B cell (primary cell): Measurements from ENCODE around the gene NTPCR. TPM values are rescaled to one million over a fixed set of nuclear protein-coding genes. Genes with fewer than 3 reads are reported as not detected.

ENCODE experiments used
- ATAC-seq: fragments of 200-7000 bp; cut with Tn5 transposase; one replicate; pipeline ENCODE4 v1.10.0; 2021; ENCODE audit warnings: low read depth, mild to moderate bottlenecking, moderate number of reproducible peaks, moderate library complexity
- CTCF ChIA-PET: fragments of 350-600 bp; sonication (Branson Sonifier 250); formaldehyde crosslinking; loops from one replicate; lab custom pipeline; 2021; ENCODE audit warnings: antibody characterized with exemption, inconsistent platforms; lab: Charles Lee
- POLR2A ChIA-PET: fragments of 350-600 bp; sonication (Branson Sonifier 250); formaldehyde crosslinking; loops from one replicate; lab custom pipeline; 2021; ENCODE audit warnings: antibody characterized with exemption; lab: Charles Lee
- DNase-seq: peaks from one replicate; pipeline ENCODE4 v3.0.0; 2013
- H2AFZ ChIP-seq: 2 replicates; pipeline ENCODE4 v1.6.1; 2012; ENCODE audit warnings: mild to moderate bottlenecking, low read depth, low read length; ENCODE audit not compliant: insufficient read depth, poor library complexity, severe bottlenecking
- H3K27ac ChIP-seq, 2 donors: 1 replicate in 1 of 2; 2 replicates in 1 of 2; pipeline ENCODE4 v1.5.1; 2012 to 2013; ENCODE audit warnings: low read length in 2 of 2, mild to moderate bottlenecking in 2 of 2, moderate library complexity in 1 of 2
- H3K27me3 ChIP-seq, 4 experiments: fragments of 200-600 bp in 1 of 4; sonication (generic) in 1 of 4; replicated peaks in 1 of 4; 1 replicate in 2 of 4; 2 replicates in 2 of 4; pipeline versions ENCODE4 v1.6.1 to v1.7.0; 2013 to 2016; ENCODE audit warnings: low read length in 3 of 4, mild to moderate bottlenecking in 2 of 4, mixed read lengths in 1 of 4, moderate library complexity in 1 of 4; ENCODE audit not compliant: insufficient read depth in 4 of 4, control insufficient read depth in 3 of 4; ENCODE audit errors: control extremely low read depth in 1 of 4
- H3K36me3 ChIP-seq, 2 experiments: replicated peaks in 1 of 2; 1 replicate in 1 of 2; 2 replicates in 1 of 2; pipeline versions ENCODE4 v1.6.1 to v1.7.1; 2013; ENCODE audit warnings: low read length in 1 of 2; ENCODE audit not compliant: insufficient read depth in 2 of 2, control insufficient read depth in 1 of 2; ENCODE audit errors: control extremely low read depth in 1 of 2, extremely low read depth in 1 of 2
- H3K4me1 ChIP-seq, 2 donors: fragments of 200-600 bp in 1 of 2; sonication (generic) in 1 of 2; 1 replicate in 1 of 2; 2 replicates in 1 of 2; pipeline versions ENCODE4 v1.5.1 to v1.6.1; 2013 to 2017; ENCODE audit warnings: low read length in 2 of 2; ENCODE audit not compliant: control insufficient read depth in 2 of 2, insufficient read depth in 2 of 2
- H3K4me2 ChIP-seq: replicated peaks from 2 replicates; pipeline ENCODE3; 2012; ENCODE audit warnings: mild to moderate bottlenecking, low read depth, low read length; ENCODE audit not compliant: poor library complexity, severe bottlenecking
- H3K4me3 ChIP-seq, 5 experiments: fragments of 200-600 bp in 1 of 5; sonication (generic) in 1 of 5; 1 replicate in 3 of 5; 2 replicates in 2 of 5; pipeline versions ENCODE4 v1.5.1 to v1.7.0; 2011 to 2016; ENCODE audit warnings: low read length in 4 of 5, mild to moderate bottlenecking in 4 of 5, low read depth in 2 of 5, control low read depth in 1 of 5, moderate library complexity in 1 of 5; ENCODE audit not compliant: insufficient read depth in 1 of 5; ENCODE audit errors: control extremely low read depth in 1 of 5, extremely low read depth in 1 of 5
- H3K79me2 ChIP-seq: fragments of 200-600 bp; sonication (generic); one replicate; pipeline ENCODE4 v1.6.0; 2016; ENCODE audit warnings: low read length; ENCODE audit not compliant: control insufficient read depth, insufficient read depth
- H3K9ac ChIP-seq: fragments of 200-600 bp; sonication (generic); 2 replicates; pipeline ENCODE4 v1.6.1; 2017; ENCODE audit warnings: mild to moderate bottlenecking, low read length, moderate library complexity
- H3K9me3 ChIP-seq, 3 donors: one replicate each; pipeline versions ENCODE4 v1.6.1 to v1.7.1; 2013; ENCODE audit warnings: low read length in 2 of 3; ENCODE audit not compliant: control insufficient read depth in 2 of 3, insufficient read depth in 1 of 3; ENCODE audit errors: control extremely low read depth in 1 of 3
- H4K20me1 ChIP-seq: 2 replicates; pipeline ENCODE4 v1.6.0; 2012; ENCODE audit warnings: mild to moderate bottlenecking, low read length; ENCODE audit not compliant: insufficient read depth, control insufficient read depth, poor library complexity, severe bottlenecking
- H3K27ac Mint-ChIP-seq: one replicate; pipeline ENCODE4 v1.8.0; 2021; ENCODE audit warnings: mixed read lengths
- H3K27me3 Mint-ChIP-seq: one replicate; pipeline ENCODE4 v1.8.0; 2021; ENCODE audit warnings: mixed read lengths
- H3K4me1 Mint-ChIP-seq: one replicate; pipeline ENCODE4 v1.8.0; 2021; ENCODE audit warnings: mixed read lengths
- H3K4me3 Mint-ChIP-seq: one replicate; pipeline ENCODE4 v1.8.0; 2021; ENCODE audit warnings: mixed read lengths
- H3K9me3 Mint-ChIP-seq: one replicate; pipeline ENCODE4 v1.8.0; 2022; ENCODE audit warnings: mixed read lengths; ENCODE audit not compliant: insufficient read depth
- CTCF ChIP-seq: fragments of 200-600 bp; IDR thresholded peaks from one replicate; pipeline ENCODE4 v1.8.0; 2022; ENCODE audit warnings: antibody characterized with exemption, mild to moderate bottlenecking
- EZH2 ChIP-seq: IDR thresholded peaks from 2 replicates; pipeline ENCODE4 v1.6.1; 2012; ENCODE audit warnings: borderline replicate concordance, low read depth, mild to moderate bottlenecking, moderate library complexity, low read length; ENCODE audit not compliant: insufficient read depth, poor library complexity, severe bottlenecking
- WGBS: methylation state at CpG from one replicate; pipeline ENCODE4 v1.1.5; 2013; ENCODE audit warnings: missing lambda C conversion rate; ENCODE audit not compliant: insufficient coverage; 5-methylcytosine and 5-hydroxymethylcytosine counted together
- intact Hi-C: fragments of 100-400 bp; cut with micrococcal nuclease; formaldehyde crosslinking; loops from one replicate; pipeline ENCODE4 v1.10.0; 2022
- polyA plus RNA-seq: library from polyadenylated mRNA; depleted of rRNA; stranded (reverse); fragments of >200 nt; gene quantifications from 2 replicates; pipeline ENCODE4 v1.2.3, GENCODE V29; 2012
- total RNA-seq, 2 donors: library from RNA; stranded (reverse); fragments of 120-200 nt in 1 of 2; gene quantifications; 1 replicate in 1 of 2; 2 replicates in 1 of 2; pipeline versions ENCODE4 v1.2.3 to v1.2.4, GENCODE V29; 2013 to 2022

NTPCR gene
- total and polyA plus RNA-seq, 2 donors (not counting 1 experiment from before 2014, with no cell fraction given): 7.6 to 16.5 TPM

- no peaks in the 10 kb centered on the region for H3K27me3 Mint-ChIP-seq
- Histone ChIP-seq H3K9me3 (no peaks in the 10 kb centered on the region), H3K4me1 (no peaks in the 10 kb centered on the region), H3K4me3 (no peak overlapping the region), H3K36me3 (no peaks in the 10 kb centered on the region), H3K27me3 (no peaks in the 10 kb centered on the region), H3K9ac (no peak overlapping the region), H3K4me2 (no peak overlapping the region), H3K79me2 (no peaks in the 10 kb centered on the region), H3K27ac (no peak overlapping the region), H2AFZ (no peak overlapping the region), H4K20me1 (no peaks in the 10 kb centered on the region)
- CTCF ChIA-PET: no interaction called here
- POLR2A ChIA-PET: no interaction called here
- DNase-seq (no peak), ATAC-seq (no peak)
- H3K4me3 Mint-ChIP-seq: no peak overlapping the region
- intact Hi-C loops: no loop called here
- 100% methylated on average over 8 of the region's 8 CpGs for WGBS
- no peaks in the 10 kb centered on the region for H3K9me3 Mint-ChIP-seq
- H3K4me1 Mint-ChIP-seq: no peaks in the 10 kb centered on the region
- TF ChIP-seq CTCF: no peak
- no peak for TF ChIP-seq EZH2
- no peak overlapping the region for H3K27ac Mint-ChIP-seq
Measured at GRCh38 chr1:233005703-233006102, 55.3 kb downstream of the NTPCR start.

- H3K4me1 ChIP-seq: no peaks in the 10 kb centered on the region
- no peak overlapping the region for H3K27ac Mint-ChIP-seq
- no peak overlapping the region for H3K4me3 Mint-ChIP-seq
- CTCF ChIA-PET: no interaction called here
- no peak overlapping the region for H2AFZ ChIP-seq
- no peak overlapping the region for H3K27ac ChIP-seq
- no peaks in the 10 kb centered on the region for H3K27me3 Mint-ChIP-seq
- no peaks in the 10 kb centered on the region for H3K27me3 ChIP-seq
- no peak overlapping the region for H3K4me2 ChIP-seq
- H3K4me3 ChIP-seq: no peak overlapping the region
- H4K20me1 ChIP-seq: no peaks in the 10 kb centered on the region
- no peak overlapping the region for H3K9ac ChIP-seq
- DNase-seq (no peak), ATAC-seq (no peak)
- H3K9me3 Mint-ChIP-seq: no peaks in the 10 kb centered on the region
- POLR2A ChIA-PET: no interaction called here
- intact Hi-C loops: no loop called here
- WGBS: 97% methylated on average over 6 of the region's 6 CpGs
- no peaks in the 10 kb centered on the region for H3K79me2 ChIP-seq
- no peaks in the 10 kb centered on the region for H3K36me3 ChIP-seq
- no peaks in the 10 kb centered on the region for H3K9me3 ChIP-seq
- TF ChIP-seq EZH2: no peak
- no peak for TF ChIP-seq CTCF
- no peaks in the 10 kb centered on the region for H3K4me1 Mint-ChIP-seq
Measured at GRCh38 chr1:233006108-233006507, 55.7 kb downstream of the NTPCR start.
